GM19240 (cell line): ENCODE data around the gene RAET1L.
"Not testable (repeated sequence)": the region's sequence is repeated elsewhere in the genome, so short reads cannot be mapped to it uniquely, and the experiment has no call there.

Source experiments
- DNase-seq: peaks from one replicate; pipeline ENCODE4 v3.0.0; 2011; ENCODE audit warnings: low spot score; ENCODE audit not compliant: insufficient read length

RAET1L gene

DNA sequence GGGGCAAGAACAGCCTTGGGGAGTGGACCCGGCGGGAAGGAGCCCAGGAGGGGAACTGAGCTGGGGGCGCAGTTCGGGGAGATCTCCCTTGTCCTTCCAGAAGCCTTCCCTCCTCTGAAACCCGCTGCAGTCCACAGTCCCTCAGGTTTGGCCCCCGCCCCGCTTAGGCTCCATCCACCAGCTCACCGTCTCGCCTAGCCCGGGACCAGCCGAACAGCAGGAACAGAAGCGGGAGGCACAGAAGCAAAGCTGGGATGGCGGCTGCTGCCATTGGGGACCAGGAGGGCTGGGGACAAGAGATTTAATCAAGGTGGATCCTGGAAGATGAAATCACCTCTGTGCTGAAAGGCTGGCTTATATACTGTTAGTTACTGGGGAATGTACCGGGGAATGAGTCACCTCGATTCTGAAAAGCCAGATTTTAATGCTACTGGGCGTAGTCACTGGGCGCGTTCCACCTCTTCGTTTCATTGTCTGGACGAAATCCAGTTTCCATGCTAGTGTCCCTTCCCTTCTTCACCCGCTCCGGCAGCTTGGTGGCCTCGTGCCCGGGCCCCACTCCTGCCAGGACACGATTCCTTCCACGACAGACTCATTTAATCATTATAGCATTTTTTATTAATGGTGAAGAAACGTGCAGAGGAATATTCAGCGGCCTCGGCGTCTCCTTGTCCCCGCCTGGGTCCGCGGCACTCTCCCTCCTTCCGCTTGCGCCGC is at the start of gene RAET1L:
RAET1L (minus strand) TSS at position 332 of the 717 bp plus-strand sequence; CDS start at position 271, 61 bp downstream.
- no peak for DNase-seq

DNA sequence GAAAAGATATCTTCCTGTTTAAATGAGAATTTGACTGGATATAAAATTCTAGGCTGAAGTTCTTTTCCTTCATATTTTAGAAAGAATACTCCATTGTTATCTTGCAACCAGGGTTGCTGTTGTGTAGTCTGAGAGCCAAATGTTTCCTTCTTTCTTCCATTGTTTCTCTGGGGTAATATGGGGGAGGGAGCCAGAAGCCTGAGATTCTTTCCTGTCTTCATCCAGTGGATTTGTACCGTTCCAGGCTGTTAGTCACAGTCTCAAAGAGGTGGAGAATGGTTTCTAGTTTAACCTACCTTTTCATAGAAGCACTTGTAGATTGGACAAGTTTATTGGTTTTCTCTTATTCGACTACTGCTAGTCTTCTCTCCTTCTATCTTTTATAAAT is 49.7 kb upstream of the RAET1L start:
- DNase-seq: no peak

GRCh38 chr6:150074396-150075033 is 49.2 kb upstream of the RAET1L start:
- not testable (repeated sequence) for DNase-seq

DNA sequence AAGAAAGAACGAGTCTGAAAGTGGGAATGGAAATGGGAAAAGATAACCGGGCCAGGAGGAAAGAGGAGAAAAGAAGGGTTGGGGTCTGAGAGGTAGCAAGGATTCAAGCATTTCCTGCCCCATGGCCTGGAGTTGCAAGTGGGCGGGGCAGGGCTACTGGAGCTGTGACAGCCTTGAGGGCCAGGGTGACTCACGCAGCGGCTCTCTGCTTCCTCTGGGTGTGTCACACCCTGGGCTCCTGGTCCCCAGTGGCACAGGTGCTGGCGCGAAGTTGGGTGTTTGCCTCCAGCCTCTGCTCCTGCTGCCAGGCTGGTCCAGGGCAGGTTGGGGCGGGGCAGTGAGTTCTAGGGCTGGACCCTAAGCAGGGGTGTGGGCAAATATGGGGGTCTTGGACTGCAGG is 46.9 kb upstream of the RAET1L start:
- no peak for DNase-seq

DNA sequence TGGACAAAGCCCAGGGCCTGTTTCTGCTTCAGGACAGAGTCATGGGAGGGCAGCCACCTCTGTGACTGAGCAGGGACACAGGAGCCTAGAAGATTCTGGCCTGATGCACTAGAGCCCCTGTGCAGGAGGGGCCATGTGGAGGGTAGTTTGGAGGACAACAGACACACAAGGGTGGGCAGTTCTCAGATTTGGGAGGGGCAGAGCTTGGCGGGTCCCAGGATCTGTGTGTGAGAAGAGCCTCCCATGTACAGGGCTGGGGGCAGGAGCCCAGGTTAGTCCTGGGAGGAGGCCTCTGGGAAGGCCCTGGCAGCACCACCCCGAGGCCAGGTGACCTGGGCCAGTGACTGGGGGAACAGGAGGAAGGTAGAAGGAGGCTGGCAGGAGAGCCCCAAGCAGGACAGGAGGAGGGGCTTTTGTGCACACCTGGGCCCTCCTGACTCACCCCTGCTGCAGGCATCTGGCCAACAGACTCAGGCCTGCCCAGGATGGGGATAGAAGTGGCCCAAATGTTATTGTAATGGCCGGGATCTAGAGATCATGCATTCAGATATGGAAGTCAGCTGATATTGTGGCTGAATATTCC is 45.0 kb upstream of the RAET1L start:
- no peak for DNase-seq

DNA sequence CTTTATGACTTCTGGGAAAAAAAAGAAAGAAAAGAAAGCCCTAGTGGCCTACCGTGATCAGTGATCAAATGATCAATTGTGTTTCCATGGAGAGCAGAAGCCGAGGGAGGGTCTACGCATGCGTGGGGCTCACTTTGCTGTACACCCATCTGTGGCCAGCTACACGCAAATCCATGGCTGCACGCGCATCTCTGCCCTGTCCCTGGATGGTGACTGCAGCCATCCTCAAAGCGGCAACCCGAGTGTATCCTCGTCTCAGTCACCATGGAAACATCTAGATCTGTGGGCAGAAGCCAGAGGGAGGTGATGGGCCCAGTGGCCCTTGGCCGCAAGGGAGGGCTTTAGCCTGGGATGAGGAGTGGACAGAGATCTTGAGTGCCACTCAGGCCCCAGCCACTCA is 44.4 kb upstream of the RAET1L start:
- no peak for DNase-seq

- DNase-seq: peak; percentile 44
Measured at GRCh38 chr6:150068720-150069648, 43.7 kb upstream of the RAET1L start, which contains the start of gene ULBP3. Gene ULBP3, minus strand, starts transcription at chr6:150069121. Its CDS starts 55 bp downstream, at chr6:150069066.

DNA sequence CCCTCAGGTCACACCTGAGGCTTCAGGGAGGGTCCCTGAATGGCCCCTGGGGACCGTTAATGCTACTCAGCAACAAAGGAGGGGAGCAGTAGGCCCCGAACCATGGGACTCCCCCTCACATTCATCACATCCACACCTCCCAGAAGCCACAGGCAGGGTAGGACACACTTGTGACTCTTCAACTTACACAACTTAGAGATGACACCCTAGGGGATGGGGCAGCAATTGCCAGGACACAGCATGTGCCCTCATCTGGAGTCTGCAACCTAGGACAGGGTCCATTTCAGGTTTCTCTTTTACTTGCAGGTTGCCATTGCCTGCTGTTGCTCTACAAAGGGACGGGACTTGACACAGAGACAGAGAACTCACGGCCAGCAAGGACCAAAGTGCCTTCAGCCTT is 42.8 kb upstream of the RAET1L start:
- no peak for DNase-seq

DNA sequence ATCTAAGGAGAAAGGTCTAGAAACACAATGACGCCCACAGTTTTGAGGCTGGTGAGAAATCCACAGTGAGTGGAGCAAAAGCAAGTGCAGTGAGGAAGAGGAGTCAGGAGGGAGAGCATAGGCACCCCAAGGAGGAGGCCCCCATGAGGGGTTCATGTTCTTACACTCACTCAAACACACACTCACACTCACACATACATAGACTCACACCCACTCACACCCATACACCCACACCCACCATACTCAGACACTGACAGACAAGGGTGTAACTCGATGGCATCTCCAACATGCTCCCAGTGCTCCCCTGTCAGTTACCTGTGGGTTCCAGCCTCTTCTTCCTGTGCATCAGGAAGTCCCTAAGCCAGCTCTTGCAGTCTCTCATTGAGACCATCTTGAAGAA is 39.8 kb upstream of the RAET1L start:
- DNase-seq: no peak

GRCh38 chr6:150063640-150064039 is 38.3 kb upstream of the RAET1L start:
- no peak for DNase-seq

DNA sequence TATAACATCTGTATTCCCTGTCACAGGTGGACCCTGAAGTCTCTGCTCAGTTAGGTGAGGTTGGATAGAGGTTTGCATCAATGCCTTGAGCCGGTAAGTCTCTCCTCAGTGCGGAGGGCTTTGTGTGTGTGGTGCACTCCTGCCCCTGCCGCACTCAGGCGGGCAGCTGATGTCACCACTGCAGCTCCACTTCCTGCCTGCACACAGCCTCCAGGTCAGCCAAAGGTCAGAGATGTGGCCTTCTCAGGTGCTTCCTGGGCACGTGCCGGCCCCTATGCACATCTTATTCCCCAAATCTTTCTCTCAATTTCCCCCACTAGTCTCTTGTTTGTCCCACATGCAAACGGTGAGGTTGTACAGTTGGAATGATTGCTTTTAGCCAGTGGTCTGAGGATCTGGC is 34.6 kb upstream of the RAET1L start:
- not testable (repeated sequence) for DNase-seq

DNA sequence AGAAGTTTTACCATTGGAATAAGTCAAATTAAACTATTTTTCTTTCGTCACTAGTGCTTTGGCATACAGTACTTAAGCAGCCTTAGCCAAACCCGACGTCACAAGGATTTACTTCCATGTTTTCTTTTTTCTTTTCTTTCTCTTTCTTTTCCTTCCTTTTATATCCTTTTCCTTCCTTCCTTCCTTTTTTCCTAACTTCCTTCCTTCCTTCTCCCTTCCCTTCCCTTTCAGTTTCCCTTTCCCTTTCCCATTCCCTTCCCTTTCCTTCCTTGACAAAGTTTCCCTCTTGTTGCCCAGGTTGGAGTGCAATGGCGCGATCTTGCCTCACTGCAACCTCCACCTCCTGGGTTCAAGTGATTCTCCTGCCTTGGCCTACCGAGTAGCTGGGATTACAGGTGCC is 33.7 kb upstream of the RAET1L start:
- no peak for DNase-seq

- DNase-seq: no peak
Measured at GRCh38 chr6:150058231-150058792, 33.0 kb upstream of the RAET1L start.

GRCh38 chr6:150057501-150057951 is 32.2 kb upstream of the RAET1L start:
- DNase-seq: no peak

GRCh38 chr6:150056916-150057315 is 31.6 kb upstream of the RAET1L start:
- no peak for DNase-seq

GRCh38 chr6:150056156-150056555 is 30.8 kb upstream of the RAET1L start:
- no peak for DNase-seq

GRCh38 chr6:150055131-150055530 is 29.8 kb upstream of the RAET1L start:
- DNase-seq: no peak

DNA sequence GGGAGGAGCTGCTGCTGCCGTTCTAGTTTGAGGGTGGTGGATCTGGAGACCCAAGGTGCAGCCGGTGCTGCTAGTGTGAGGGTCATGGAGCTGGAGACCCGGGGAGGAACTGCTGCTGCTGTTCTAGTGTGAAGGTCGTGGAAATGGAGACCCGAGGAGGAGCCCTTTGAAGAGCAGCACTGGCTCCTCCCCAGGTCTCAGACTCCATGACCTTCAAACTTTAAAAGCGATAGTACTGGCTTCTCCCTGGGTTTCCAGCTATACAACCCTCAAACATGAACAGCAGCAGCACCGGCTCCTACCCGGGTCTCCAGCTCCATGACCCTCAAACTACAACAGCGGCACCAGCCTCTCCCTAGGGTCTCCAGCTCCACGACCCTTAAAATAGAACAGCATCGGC is 28.1 kb upstream of the RAET1L start:
- no peak for DNase-seq

- no peak for DNase-seq
Measured at GRCh38 chr6:150050846-150051245, 25.5 kb upstream of the RAET1L start.

DNA sequence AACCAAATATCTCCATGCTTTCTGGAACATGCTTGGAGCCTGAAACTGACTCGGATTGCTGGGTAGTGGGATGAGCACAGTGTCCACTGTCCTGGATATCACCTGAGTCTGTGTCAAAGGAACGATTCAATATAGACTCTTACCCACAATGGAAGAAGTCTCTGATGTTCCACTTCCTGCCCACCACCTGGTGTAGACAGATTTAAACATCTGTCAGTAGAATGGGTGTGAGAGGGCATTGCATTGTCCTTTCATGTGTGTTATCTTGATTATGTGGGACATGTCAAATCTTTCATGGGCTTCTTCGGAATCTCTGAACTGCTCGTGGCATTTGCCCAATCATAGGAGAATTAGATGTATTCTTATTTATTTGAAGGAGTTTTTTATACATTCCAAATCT is 22.8 kb upstream of the RAET1L start:
- no peak for DNase-seq

GRCh38 chr6:150046943-150047342 is 21.6 kb upstream of the RAET1L start:
- DNase-seq: no peak
